Left lung (tissue), 10 donors: ENCODE measurements around the gene RPE. TPM values are rescaled to one million over a fixed set of nuclear protein-coding genes. Genes with fewer than 3 reads are reported as not detected.

Experiments used
- ATAC-seq: fragments of 200-7000 bp; cut with Tn5 transposase; one replicate; pipeline ENCODE4 v1.9.1; 2020; ENCODE audit warnings: moderate library complexity
- DNase-seq, 4 donors: peaks; one replicate each; pipeline ENCODE4 v3.0.0-alpha.2; 2013 to 2020
- H3K27ac ChIP-seq, 2 donors: fragments of 200-600 bp; sonication (generic) in 1 of 2; one replicate each; pipeline versions ENCODE4 v1.5.0 to v1.8.0; 2020 to 2021
- H3K27me3 ChIP-seq, 2 donors: fragments of 200-600 bp; sonication (generic) in 1 of 2; one replicate each; pipeline versions ENCODE4 v1.5.0 to v1.8.0; 2020 to 2021
- H3K36me3 ChIP-seq, 2 donors: fragments of 200-600 bp; sonication (generic) in 1 of 2; one replicate each; pipeline versions ENCODE4 v1.5.0 to v1.8.0; 2020 to 2021
- H3K4me1 ChIP-seq, 2 donors: fragments of 200-600 bp; one replicate each; pipeline ENCODE4 v1.8.0; 2021
- H3K4me3 ChIP-seq, 2 donors: fragments of 200-600 bp; sonication (generic) in 1 of 2; one replicate each; pipeline versions ENCODE4 v1.5.0 to v1.8.0; 2020 to 2021; ENCODE audit warnings: mild to moderate bottlenecking in 1 of 2
- H3K9me3 ChIP-seq, 2 donors: fragments of 200-600 bp; sonication (generic) in 1 of 2; one replicate each; pipeline versions ENCODE4 v1.5.0 to v1.8.0; 2020 to 2021
- CTCF ChIP-seq, 2 donors: fragments of 200-600 bp; sonication (generic) in 1 of 2; IDR thresholded peaks; one replicate each; pipeline versions ENCODE4 v1.5.0 to v1.8.0; 2021; ENCODE audit warnings: antibody characterized with exemption in 2 of 2
- intact Hi-C, 2 donors: fragments of 100-400 bp; cut with DNase I; formaldehyde crosslinking; loops; one replicate each; pipeline versions ENCODE4 v1.11.2 to v1.14.2; 2022
- polyA plus RNA-seq, 6 donors: library from polyadenylated mRNA; unstranded; fragments of 120-200 nt; gene quantifications; one replicate each; pipeline ENCODE4 v1.2.1, GENCODE V29; 2013; ENCODE audit not compliant: insufficient read length in 6 of 6
- total RNA-seq, 2 donors: library from RNA; stranded (reverse); fragmentation: NEBNext Ultra II Directional; extraction: Animal tissue kit (Norgen Biotek cat#: 25700); gene quantifications; one replicate each; pipeline ENCODE4 v1.2.1, GENCODE V29; 2021
- donor health status: DM: no; HTN: yes; CAD: no.
- donor health status: DM: no; HTN: no; CAD: no.

Gene RPE
- total and polyA plus RNA-seq, 8 donors: 48.0 to 65.9 (median 53.6) TPM

DNA sequence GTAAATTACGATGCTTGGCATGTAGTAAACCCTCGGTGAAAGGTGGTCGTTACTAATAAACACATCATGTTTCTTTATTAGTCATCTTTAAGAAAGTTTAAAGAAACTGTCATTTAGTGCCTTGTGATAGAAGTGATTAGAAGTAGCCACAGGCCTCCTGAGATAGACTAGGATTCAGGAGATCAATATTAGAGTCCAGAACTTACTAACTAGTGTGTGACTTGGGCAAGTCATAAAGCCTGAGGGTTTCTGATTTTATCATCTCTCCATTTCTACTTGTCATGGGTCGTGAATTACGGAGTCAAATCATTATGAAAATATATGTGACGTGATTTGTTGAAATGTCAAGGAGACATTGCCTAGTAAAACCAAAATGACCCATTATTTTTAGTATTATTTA is 6.7 kb downstream of the RPE start:
- Histone ChIP-seq H3K9me3 (no peaks in the 10 kb centered on the region), H3K36me3 (peaks cover 0 to 52% of the 10 kb centered on the region in 2 donors), H3K27me3 (no peaks in the 10 kb centered on the region), H3K4me1 (peaks cover 2 to 31% of the 10 kb centered on the region in 2 donors), H3K27ac (no peak overlapping the region), H3K4me3 (no peak overlapping the region)
- TF ChIP-seq CTCF (IDR thresholded peaks at IDR 0.05): no peak
- ATAC-seq (no peak), DNase-seq (no peak)
- intact Hi-C loops: no loop called here

DNA sequence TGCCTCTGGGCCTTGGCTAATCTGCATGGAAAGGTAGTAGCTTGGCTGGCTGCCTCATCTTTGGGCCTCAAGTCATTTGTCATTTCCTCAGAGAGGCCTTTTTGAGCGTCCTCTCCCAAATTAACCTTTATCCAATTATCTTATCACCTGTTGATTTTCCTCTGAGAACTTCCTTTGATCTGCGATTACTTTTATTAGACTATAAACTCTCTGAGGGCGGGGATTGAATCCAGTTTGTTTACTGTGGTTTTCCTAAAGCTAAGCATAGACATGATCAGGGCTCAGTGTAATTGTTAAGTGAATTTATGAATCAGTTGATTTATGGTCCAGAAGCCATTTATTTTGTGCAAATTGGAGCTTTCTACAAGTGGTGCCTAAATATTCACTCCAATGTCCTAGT is 7.5 kb downstream of the RPE start:
- no peak for TF ChIP-seq CTCF (IDR thresholded peaks at IDR 0.05)
- Histone ChIP-seq H3K36me3 (peaks cover 0 to 60% of the 10 kb centered on the region in 2 donors), H3K9me3 (no peaks in the 10 kb centered on the region), H3K27me3 (no peaks in the 10 kb centered on the region), H3K4me3 (no peak overlapping the region), H3K4me1 (peaks cover 0 to 23% of the 10 kb centered on the region in 2 donors), H3K27ac (no peak overlapping the region)
- no peak for ATAC-seq
- intact Hi-C loops: no loop called here
- no peak for DNase-seq

- no peaks in the 10 kb centered on the region for H3K27me3 ChIP-seq
- ATAC-seq: no peak
- no peaks in the 10 kb centered on the region for H3K9me3 ChIP-seq
- no peak overlapping the region for H3K27ac ChIP-seq
- H3K36me3 ChIP-seq: peaks cover 0 to 99% of the 10 kb centered on the region in 2 donors
- TF ChIP-seq CTCF (IDR thresholded peaks at IDR 0.05): no peak
- H3K4me1 ChIP-seq: no peaks in the 10 kb centered on the region
- no peak overlapping the region for H3K4me3 ChIP-seq
- intact Hi-C loops: no loop called here
- no peak for DNase-seq
These were observed 17.7 kb downstream of the RPE start for GRCh38 chr2:210020138-210020537.

GRCh38 chr2:210022824-210023223 is 20.4 kb downstream of the RPE start:
- ATAC-seq: no peak
- DNase-seq: no peak
- H3K27me3 ChIP-seq: no peaks in the 10 kb centered on the region
- H3K36me3 ChIP-seq: peaks cover 0 to 93% of the 10 kb centered on the region in 2 donors
- intact Hi-C loops: no loop called here
- H3K9me3 ChIP-seq: no peaks in the 10 kb centered on the region
- H3K4me1 ChIP-seq: no peaks in the 10 kb centered on the region
- no peak for TF ChIP-seq CTCF (IDR thresholded peaks at IDR 0.05)
- H3K4me3 ChIP-seq: no peak overlapping the region
- no peak overlapping the region for H3K27ac ChIP-seq

DNA sequence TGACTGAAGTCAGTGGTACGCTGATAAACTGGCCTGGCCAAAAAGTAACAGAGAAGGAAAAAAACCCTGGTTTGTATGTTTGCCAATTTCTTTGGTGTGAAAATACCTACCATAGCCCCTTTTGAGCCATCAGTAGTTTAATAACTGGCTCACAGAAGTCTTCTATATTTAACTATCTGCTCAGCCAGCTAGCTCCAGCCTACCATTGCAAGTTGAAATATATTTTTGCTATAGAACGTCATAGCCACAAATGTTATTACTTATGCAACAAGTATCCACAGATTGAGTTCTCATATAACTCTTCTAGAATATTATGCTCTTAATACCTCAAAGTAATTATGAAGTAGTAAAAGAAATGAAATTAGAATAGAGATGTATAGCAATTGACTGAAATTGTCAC is 25.2 kb downstream of the RPE start:
- Histone ChIP-seq H3K4me3 (no peak overlapping the region), H3K27me3 (no peaks in the 10 kb centered on the region), H3K4me1 (no peaks in the 10 kb centered on the region), H3K36me3 (peaks cover 0 to 58% of the 10 kb centered on the region in 2 donors), H3K9me3 (no peaks in the 10 kb centered on the region), H3K27ac (no peak overlapping the region)
- no peak for TF ChIP-seq CTCF (IDR thresholded peaks at IDR 0.05)
- no peak for ATAC-seq
- intact Hi-C loops: no loop called here
- DNase-seq: no peak
